Measurements from ENCODE around the gene ELOB. TPM values are rescaled to one million over a fixed set of nuclear protein-coding genes. Genes with fewer than 3 reads are reported as not detected.

Gene ELOB
- total RNA-seq, 1 donor from 2014 or later: 402 TPM

GRCh38 chr16:2752850-2753732, 24.0 kb downstream of the ELOB start:
- H3K9me3 Mint-ChIP-seq: no peaks in the 10 kb centered on the region
- Histone ChIP-seq H3K4me1 (peaks cover 23% of the 10 kb centered on the region), H3K4me2 (peak overlapping the region; percentile 83), H3K36me3 (peaks cover 6% of the 10 kb centered on the region), H3K9me3 (ENCODE audit: low read depth) (no peaks in the 10 kb centered on the region), H2AFZ (replicated peaks) (peak overlapping the region; percentile 92), H3K79me2 (ENCODE audit: low read depth) (peaks cover 74% of the 10 kb centered on the region), H3K4me3 (peak overlapping the region; percentile 71), H3K9ac (peak overlapping the region; percentile 90), H3F3A (ENCODE audit: low read depth) (peaks cover 33% of the 10 kb centered on the region), H3K27ac (peak overlapping the region; percentile 97), H3K27me3 (no peaks in the 10 kb centered on the region), H4K20me1 (ENCODE audit: low read depth) (peaks cover 53% of the 10 kb centered on the region)
- H3K36me3 Mint-ChIP-seq: peaks cover 38% of the 10 kb centered on the region
- H3K27ac Mint-ChIP-seq: peak overlapping the region; percentile 81
- peaks cover 39% of the 10 kb centered on the region for H3K4me1 Mint-ChIP-seq
- DNase-seq (ENCODE audit: low spot score): peak; percentile 95
- H3K4me3 Mint-ChIP-seq: peak overlapping the region; percentile 94
- H3K27me3 Mint-ChIP-seq (ENCODE audit: insufficient read depth, low read depth): peaks cover 14% of the 10 kb centered on the region
- TF ChIP-seq EZH2 (IDR thresholded peaks at IDR 0.05) (no peak), CTCF (IDR thresholded peaks at IDR 0.05) (no peak), EZH2phosphoT487 (IDR thresholded peaks at IDR 0.05) (no peak)

- H4K20me1 ChIP-seq (ENCODE audit: low read depth): peaks cover 44% of the 10 kb centered on the region
- peak within 1 kb of the TSS; percentile 99 for H3K27ac Mint-ChIP-seq
- H3K4me3 ChIP-seq: peak within 1 kb of the TSS; percentile 71
- no peaks in the 10 kb centered on the region for H3K9me3 Mint-ChIP-seq
- no peaks in the 10 kb centered on the region for H3K36me3 ChIP-seq
- H3F3A ChIP-seq (ENCODE audit: low read depth): peaks cover 33% of the 10 kb centered on the region
- peaks cover 23% of the 10 kb centered on the region for H3K4me1 ChIP-seq
- no peak for TF ChIP-seq CTCF (IDR thresholded peaks at IDR 0.05)
- peak; percentile 53 for TF ChIP-seq EZH2 (IDR thresholded peaks at IDR 0.05)
- TF ChIP-seq EZH2phosphoT487 (IDR thresholded peaks at IDR 0.05): no peak
- H2AFZ ChIP-seq (replicated peaks): peak within 1 kb of the TSS; percentile 92
- DNase-seq (ENCODE audit: low spot score): peak; percentile 98
- H3K4me2 ChIP-seq: peak within 1 kb of the TSS; percentile 83
- peak within 1 kb of the TSS; percentile 94 for H3K4me3 Mint-ChIP-seq
- peak within 1 kb of the TSS; percentile 97 for H3K27ac ChIP-seq
- H3K36me3 Mint-ChIP-seq: peaks cover 29% of the 10 kb centered on the region
- H3K79me2 ChIP-seq (ENCODE audit: low read depth): peaks cover 65% of the 10 kb centered on the region
- H3K9ac ChIP-seq: peak within 1 kb of the TSS; percentile 90
- no peaks in the 10 kb centered on the region for H3K27me3 ChIP-seq
- no peaks in the 10 kb centered on the region for H3K9me3 ChIP-seq (ENCODE audit: low read depth)
- peaks cover 39% of the 10 kb centered on the region for H3K4me1 Mint-ChIP-seq
- H3K27me3 Mint-ChIP-seq (ENCODE audit: insufficient read depth, low read depth): peaks cover 14% of the 10 kb centered on the region
These were observed 24.8 kb downstream of the ELOB start, which contains the start of gene SRRM2 for GRCh38 chr16:2752035-2752849. SRRM2 (plus strand) TSS chr16:2752638; CDS start chr16:2756365, 3,727 bp downstream.

- peak overlapping the region; percentile 99 for H3K27ac Mint-ChIP-seq
- TF ChIP-seq CTCF (IDR thresholded peaks at IDR 0.05) (no peak), EZH2 (IDR thresholded peaks at IDR 0.05) (no peak), EZH2phosphoT487 (IDR thresholded peaks at IDR 0.05) (no peak)
- peak overlapping the region; percentile 71 for H3K4me3 ChIP-seq
- peak overlapping the region; percentile 90 for H3K9ac ChIP-seq
- peaks cover 38% of the 10 kb centered on the region for H4K20me1 ChIP-seq (ENCODE audit: low read depth)
- H3K36me3 Mint-ChIP-seq: peaks cover 23% of the 10 kb centered on the region
- peaks cover 39% of the 10 kb centered on the region for H3K4me1 Mint-ChIP-seq
- H3K9me3 Mint-ChIP-seq: no peaks in the 10 kb centered on the region
- no peaks in the 10 kb centered on the region for H3K9me3 ChIP-seq (ENCODE audit: low read depth)
- H3K36me3 ChIP-seq: no peaks in the 10 kb centered on the region
- H3K27me3 Mint-ChIP-seq (ENCODE audit: insufficient read depth, low read depth): peaks cover 14% of the 10 kb centered on the region
- H3K27me3 ChIP-seq: no peaks in the 10 kb centered on the region
- H3K79me2 ChIP-seq (ENCODE audit: low read depth): peaks cover 59% of the 10 kb centered on the region
- H3K4me3 Mint-ChIP-seq: peak overlapping the region; percentile 89
- DNase-seq (ENCODE audit: low spot score): no peak
- H3K27ac ChIP-seq: peak overlapping the region; percentile 97
- peak overlapping the region; percentile 92 for H2AFZ ChIP-seq (replicated peaks)
- peak overlapping the region; percentile 83 for H3K4me2 ChIP-seq
- H3F3A ChIP-seq (ENCODE audit: low read depth): peaks cover 33% of the 10 kb centered on the region
- H3K4me1 ChIP-seq: peaks cover 23% of the 10 kb centered on the region
These were observed 25.5 kb downstream of the ELOB start for GRCh38 chr16:2751577-2752034.

Data from neural progenitor cell (in vitro differentiated cells).